IMR-90 (cell line): Measurements from ENCODE around the gene L3MBTL4. TPM values are rescaled to one million over a fixed set of nuclear protein-coding genes. Genes with fewer than 3 reads are reported as not detected.

ENCODE experiments used
- ATAC-seq: fragments of 200-7000 bp; cut with Tn5 transposase; 2 replicates; pipeline ENCODE4 v1.9.1; 2020; ENCODE audit warnings: low read depth, mild to moderate bottlenecking, moderate library complexity
- BruUV-seq: library from RNA; stranded (reverse); fragments of 400-500 nt; replicated peaks from 2 replicates; lab custom pipeline; 2021; lab: Mats Ljungman, UMichigan
- CTCF ChIA-PET: fragments of 300-600 bp; formaldehyde crosslinking; extraction: SDS; loops from one replicate; lab custom pipeline; 2021; ENCODE audit warnings: antibody characterized with exemption; lab: Yijun Ruan, JAX
- POLR2A ChIA-PET: fragments of 300-600 bp; sonication (Branson Sonifier 250); formaldehyde crosslinking; loops from one replicate; lab custom pipeline; 2022; ENCODE audit warnings: antibody characterized with exemption; ENCODE audit not compliant: unreplicated experiment; lab: Charles Lee
- DNase-seq: peaks from one replicate; pipeline ENCODE4 v3.0.0; 2013
- H2AFZ ChIP-seq: replicated peaks from 2 replicates; pipeline ENCODE3; 2013; ENCODE audit warnings: low read length, mild to moderate bottlenecking; ENCODE audit not compliant: poor library complexity
- H2AK5ac ChIP-seq: 2 replicates; pipeline ENCODE4 v1.6.1; 2013; ENCODE audit warnings: low read depth, low read length, inconsistent platforms
- H2AK9ac ChIP-seq: replicated peaks from 2 replicates; pipeline ENCODE3; 2013; ENCODE audit warnings: mild to moderate bottlenecking, low read depth, low read length, moderate library complexity; ENCODE audit not compliant: poor library complexity
- H2BK120ac ChIP-seq: 2 replicates; pipeline ENCODE4 v1.6.1; 2013; ENCODE audit warnings: low read depth, low read length, inconsistent platforms
- H2BK15ac ChIP-seq: 3 replicates; pipeline ENCODE4 v1.6.1; 2013; ENCODE audit warnings: low read depth, low read length, inconsistent platforms
- H2BK20ac ChIP-seq: 2 replicates; pipeline ENCODE4 v1.6.1; 2013; ENCODE audit warnings: low read depth, mild to moderate bottlenecking, inconsistent platforms, low read length, moderate library complexity
- H2BK5ac ChIP-seq: 2 replicates; pipeline ENCODE4 v1.6.1; 2013; ENCODE audit warnings: mild to moderate bottlenecking, low read depth, low read length, inconsistent platforms; ENCODE audit not compliant: poor library complexity, severe bottlenecking
- H3K14ac ChIP-seq: replicated peaks from 2 replicates; pipeline ENCODE4 v1.6.1; 2013; ENCODE audit warnings: low read depth, low read length, inconsistent platforms
- H3K18ac ChIP-seq: 2 replicates; pipeline ENCODE4 v1.6.1; 2013; ENCODE audit warnings: low read depth, low read length, control low read depth
- H3K23ac ChIP-seq: 2 replicates; pipeline ENCODE4 v1.6.1; 2013; ENCODE audit warnings: low read depth, low read length, inconsistent platforms
- H3K27ac ChIP-seq: 2 replicates; pipeline ENCODE4 v1.5.1; 2013; ENCODE audit warnings: mild to moderate bottlenecking, control low read depth, low read length; ENCODE audit not compliant: insufficient read depth
- H3K27me3 ChIP-seq: 2 replicates; pipeline ENCODE4 v1.6.1; 2013; ENCODE audit warnings: low read length; ENCODE audit not compliant: control insufficient read depth, insufficient read depth
- H3K36me3 ChIP-seq: 2 replicates; pipeline ENCODE4 v1.6.1; 2013; ENCODE audit warnings: low read length, mixed read lengths; ENCODE audit not compliant: control insufficient read depth, insufficient read depth
- H3K4ac ChIP-seq: 2 replicates; pipeline ENCODE4 v1.6.1; 2013; ENCODE audit warnings: low read depth, low read length, inconsistent platforms
- H3K4me1 ChIP-seq: 2 replicates; pipeline ENCODE4 v1.6.1; 2013; ENCODE audit warnings: low read length, mixed read lengths; ENCODE audit not compliant: control insufficient read depth, insufficient read depth
- H3K4me2 ChIP-seq: 2 replicates; pipeline ENCODE4 v1.6.1; 2013; ENCODE audit warnings: low read depth, mild to moderate bottlenecking, control low read depth, low read length, moderate library complexity
- H3K4me3 ChIP-seq: 2 replicates; pipeline ENCODE4 v1.5.1; 2013; ENCODE audit warnings: low read depth, mild to moderate bottlenecking, control low read depth, low read length, moderate library complexity; ENCODE audit not compliant: insufficient read depth
- H3K56ac ChIP-seq: 2 replicates; pipeline ENCODE4 v1.6.1; 2013; ENCODE audit warnings: low read length, inconsistent platforms; ENCODE audit not compliant: insufficient read depth; ENCODE audit errors: extremely low read depth
- H3K79me1 ChIP-seq, 2 experiments: 2 replicates each; pipeline ENCODE4 v1.6.1; 2013; ENCODE audit warnings: low read length in 2 of 2, inconsistent platforms in 1 of 2, low read depth in 1 of 2
- H3K9ac ChIP-seq: 2 replicates; pipeline ENCODE4 v1.6.1; 2013; ENCODE audit warnings: low read depth, low read length, control low read depth
- H3K9me1 ChIP-seq: 2 replicates; pipeline ENCODE4 v1.6.1; 2013; ENCODE audit warnings: low read length, inconsistent platforms; ENCODE audit not compliant: insufficient read depth
- H3K9me3 ChIP-seq: 2 replicates; pipeline ENCODE4 v1.6.1; 2013; ENCODE audit warnings: low read length; ENCODE audit not compliant: control insufficient read depth, insufficient read depth
- H4K20me1 ChIP-seq: 2 replicates; pipeline ENCODE4 v1.6.1; 2013; ENCODE audit warnings: low read length, inconsistent platforms; ENCODE audit not compliant: insufficient read depth
- H4K5ac ChIP-seq: 2 replicates; pipeline ENCODE4 v1.6.1; 2013; ENCODE audit warnings: mild to moderate bottlenecking, low read depth, low read length, control low read depth
- H4K8ac ChIP-seq, 2 experiments: 2 replicates each; pipeline ENCODE4 v1.6.1; 2013; ENCODE audit warnings: low read depth in 2 of 2, low read length in 2 of 2, control low read depth in 1 of 2, inconsistent platforms in 1 of 2
- H4K91ac ChIP-seq: 2 replicates; pipeline ENCODE4 v1.6.1; 2013; ENCODE audit warnings: low read depth, low read length, inconsistent platforms; ENCODE audit not compliant: insufficient read depth
- BHLHE40 ChIP-seq: fragments of 150-350 bp; IDR thresholded peaks from 2 replicates; pipeline ENCODE4 v1.6.1; 2016; ENCODE audit warnings: mild to moderate bottlenecking, low read depth, low read length
- CEBPB ChIP-seq: IDR thresholded peaks from 2 replicates; pipeline ENCODE4 v1.6.1; 2012; ENCODE audit warnings: low read depth, low read length, improper control_type of control experiment
- CHD1 ChIP-seq: IDR thresholded peaks from 2 replicates; pipeline ENCODE4 v1.6.1; 2012; ENCODE audit warnings: low read depth, low read length, improper control_type of control experiment
- FOS ChIP-seq: fragments of 150-350 bp; IDR thresholded peaks from 2 replicates; pipeline ENCODE4 v1.6.1; 2016; ENCODE audit warnings: low read depth, low read length
- MAFK ChIP-seq: IDR thresholded peaks from 2 replicates; pipeline ENCODE4 v1.6.1; 2012; ENCODE audit warnings: low read depth, low read length, improper control_type of control experiment
- MAZ ChIP-seq: IDR thresholded peaks from 2 replicates; pipeline ENCODE4 v1.6.1; 2012; ENCODE audit warnings: low read depth, mild to moderate bottlenecking, low read length, improper control_type of control experiment, moderate library complexity, borderline replicate concordance
- MXI1 ChIP-seq: IDR thresholded peaks from 2 replicates; pipeline ENCODE4 v1.6.1; 2012; ENCODE audit warnings: low read depth, mild to moderate bottlenecking, low read length, moderate library complexity, borderline replicate concordance
- NFE2L2 ChIP-seq: fragments of 150-350 bp; IDR thresholded peaks from 2 replicates; pipeline ENCODE4 v1.6.1; 2016; ENCODE audit warnings: low read depth, mild to moderate bottlenecking, low read length
- POLR2A ChIP-seq: IDR thresholded peaks from 2 replicates; pipeline ENCODE4 v1.6.1; 2012; ENCODE audit warnings: mild to moderate bottlenecking, low read depth, low read length
- RAD21 ChIP-seq: IDR thresholded peaks from 2 replicates; pipeline ENCODE4 v1.6.1; 2012; ENCODE audit warnings: low read length, improper control_type of control experiment
- RCOR1 ChIP-seq: IDR thresholded peaks from 2 replicates; pipeline ENCODE4 v1.6.1; 2012; ENCODE audit warnings: mild to moderate bottlenecking, low read length, improper control_type of control experiment; ENCODE audit not compliant: insufficient replicate concordance
- RFX5 ChIP-seq: IDR thresholded peaks from 2 replicates; pipeline ENCODE4 v1.8.0; 2012; ENCODE audit warnings: low read depth, mild to moderate bottlenecking, low read length, moderate library complexity
- SMC3 ChIP-seq: fragments of 150-350 bp; IDR thresholded peaks from 2 replicates; pipeline ENCODE4 v1.6.1; 2016; ENCODE audit warnings: low read depth, mild to moderate bottlenecking, antibody characterized with exemption, low read length, moderate library complexity
- WGBS, 2 experiments: methylation state at CpG; one replicate each; pipeline versions ENCODE4 v1.1.5 to v1.1.7; 2013; ENCODE audit warnings: missing lambda C conversion rate in 2 of 2; ENCODE audit not compliant: insufficient read length in 1 of 2; ENCODE audit errors: extremely low coverage in 2 of 2; 5-methylcytosine and 5-hydroxymethylcytosine counted together
- dilution Hi-C: fragments of 300-500 bp; cut with HindIII; formaldehyde crosslinking; loops from one replicate; pipeline ENCODE4 v1.14.3; 2018; ENCODE audit warnings: low sequenced_read_pairs; ENCODE audit not compliant: unreplicated experiment
- in situ Hi-C: fragments of 300-500 bp; cut with MboI; formaldehyde crosslinking; loops from 3 replicates; pipeline ENCODE4 v1.14.3; 2019; ENCODE audit warnings: low sequenced_read_pairs, inconsistent platforms, mixed read lengths
- intact Hi-C: fragments of 100-400 bp; cut with micrococcal nuclease; formaldehyde crosslinking; loops from 2 replicates; pipeline ENCODE4 v1.10.0; 2022
- polyA plus RNA-seq, 3 experiments: library from polyadenylated mRNA; depleted of rRNA; stranded (reverse); fragments of >200 nt; gene quantifications; 2 replicates each; pipeline ENCODE4 v1.2.3, GENCODE V29; 2012; ENCODE audit warnings: low replicate concordance in 1 of 3
- total RNA-seq: library from RNA; depleted of rRNA; stranded (reverse); fragments of >200 nt; gene quantifications from 2 replicates; pipeline ENCODE4 v1.2.3, GENCODE V29; 2012
- TF ChIP-seq, protein P1 (sequence below): fragments of 150-350 bp; IDR thresholded peaks from 2 replicates; pipeline ENCODE4 v1.6.1; 2016; ENCODE audit warnings: low read depth, mild to moderate bottlenecking, low read length, moderate library complexity, borderline replicate concordance
- TF ChIP-seq, protein P2 (sequence below): conservative IDR thresholded peaks from 2 replicates; pipeline ENCODE4 v1.5.1; 2012; ENCODE audit warnings: mild to moderate bottlenecking, low read depth, low read length, improper control_type of control experiment
- TF ChIP-seq, protein P3 (sequence below): fragments of 150-350 bp; IDR thresholded peaks from 2 replicates; pipeline ENCODE4 v1.6.1; 2017; ENCODE audit warnings: mild to moderate bottlenecking, antibody characterized with exemption, low read length, low read depth

The L3MBTL4 gene
- total and polyA plus RNA-seq, 2 of the 4 experiments (the other 2 are of a cell fraction): under 0.01 to 0.02 TPM

DNA sequence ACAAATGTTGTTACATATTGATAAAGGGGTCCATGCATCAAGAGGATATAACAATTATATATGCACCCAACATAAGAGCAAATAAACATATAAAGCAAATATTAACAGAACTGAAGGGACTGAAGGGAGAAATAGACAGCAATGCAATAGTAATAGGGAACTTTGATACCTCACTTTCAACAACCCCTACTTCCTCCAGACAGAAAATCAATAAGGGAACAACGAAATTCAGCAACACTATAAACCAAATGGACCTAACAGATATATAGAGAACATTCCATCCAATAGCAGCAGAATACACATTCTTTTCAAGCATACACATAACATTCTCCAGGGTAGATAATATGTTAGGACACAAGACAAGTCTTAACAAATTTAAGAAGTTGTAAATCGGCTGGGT lies 71.7 kb downstream of the L3MBTL4 start:
- H3K27me3 ChIP-seq: no peaks in the 10 kb centered on the region
- no peak for ATAC-seq
- dilution Hi-C loops (no loop called here), intact Hi-C loops (no loop called here), in situ Hi-C loops (no loop called here)
- DNase-seq: no peak
- BruUV-seq: no TSS peak
- H4K20me1 ChIP-seq: no peaks in the 10 kb centered on the region
- no peaks in the 10 kb centered on the region for H3K9me3 ChIP-seq
- no peak overlapping the region for H3K56ac ChIP-seq
- no CpG with 5 or more reads among the region's 2 CpGs for WGBS, 2 experiments
- no peak overlapping the region for H3K14ac ChIP-seq
- TF ChIP-seq, protein P1, sequence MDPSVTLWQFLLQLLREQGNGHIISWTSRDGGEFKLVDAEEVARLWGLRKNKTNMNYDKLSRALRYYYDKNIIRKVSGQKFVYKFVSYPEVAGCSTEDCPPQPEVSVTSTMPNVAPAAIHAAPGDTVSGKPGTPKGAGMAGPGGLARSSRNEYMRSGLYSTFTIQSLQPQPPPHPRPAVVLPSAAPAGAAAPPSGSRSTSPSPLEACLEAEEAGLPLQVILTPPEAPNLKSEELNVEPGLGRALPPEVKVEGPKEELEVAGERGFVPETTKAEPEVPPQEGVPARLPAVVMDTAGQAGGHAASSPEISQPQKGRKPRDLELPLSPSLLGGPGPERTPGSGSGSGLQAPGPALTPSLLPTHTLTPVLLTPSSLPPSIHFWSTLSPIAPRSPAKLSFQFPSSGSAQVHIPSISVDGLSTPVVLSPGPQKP: no peak
- TF ChIP-seq SMC3 (no peak), CHD1 (no peak), NFE2L2 (no peak), BHLHE40 (no peak), RCOR1 (no peak), MXI1 (no peak), MAZ (no peak), POLR2A (no peak), RAD21 (no peak), FOS (no peak), RFX5 (no peak), CEBPB (no peak), MAFK (no peak)
- TF ChIP-seq, protein P2, sequence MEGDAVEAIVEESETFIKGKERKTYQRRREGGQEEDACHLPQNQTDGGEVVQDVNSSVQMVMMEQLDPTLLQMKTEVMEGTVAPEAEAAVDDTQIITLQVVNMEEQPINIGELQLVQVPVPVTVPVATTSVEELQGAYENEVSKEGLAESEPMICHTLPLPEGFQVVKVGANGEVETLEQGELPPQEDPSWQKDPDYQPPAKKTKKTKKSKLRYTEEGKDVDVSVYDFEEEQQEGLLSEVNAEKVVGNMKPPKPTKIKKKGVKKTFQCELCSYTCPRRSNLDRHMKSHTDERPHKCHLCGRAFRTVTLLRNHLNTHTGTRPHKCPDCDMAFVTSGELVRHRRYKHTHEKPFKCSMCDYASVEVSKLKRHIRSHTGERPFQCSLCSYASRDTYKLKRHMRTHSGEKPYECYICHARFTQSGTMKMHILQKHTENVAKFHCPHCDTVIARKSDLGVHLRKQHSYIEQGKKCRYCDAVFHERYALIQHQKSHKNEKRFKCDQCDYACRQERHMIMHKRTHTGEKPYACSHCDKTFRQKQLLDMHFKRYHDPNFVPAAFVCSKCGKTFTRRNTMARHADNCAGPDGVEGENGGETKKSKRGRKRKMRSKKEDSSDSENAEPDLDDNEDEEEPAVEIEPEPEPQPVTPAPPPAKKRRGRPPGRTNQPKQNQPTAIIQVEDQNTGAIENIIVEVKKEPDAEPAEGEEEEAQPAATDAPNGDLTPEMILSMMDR: no peak
- TF ChIP-seq, protein P3, sequence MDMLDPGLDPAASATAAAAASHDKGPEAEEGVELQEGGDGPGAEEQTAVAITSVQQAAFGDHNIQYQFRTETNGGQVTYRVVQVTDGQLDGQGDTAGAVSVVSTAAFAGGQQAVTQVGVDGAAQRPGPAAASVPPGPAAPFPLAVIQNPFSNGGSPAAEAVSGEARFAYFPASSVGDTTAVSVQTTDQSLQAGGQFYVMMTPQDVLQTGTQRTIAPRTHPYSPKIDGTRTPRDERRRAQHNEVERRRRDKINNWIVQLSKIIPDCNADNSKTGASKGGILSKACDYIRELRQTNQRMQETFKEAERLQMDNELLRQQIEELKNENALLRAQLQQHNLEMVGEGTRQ: no peak
- no peak overlapping the region for H3K4me2 ChIP-seq
- H3K36me3 ChIP-seq: no peaks in the 10 kb centered on the region
- H2BK20ac ChIP-seq: no peak overlapping the region
- no peak overlapping the region for H2AFZ ChIP-seq
- H2AK5ac ChIP-seq: no peak overlapping the region
- no peak overlapping the region for H3K18ac ChIP-seq
- H3K9me1 ChIP-seq: no peaks in the 10 kb centered on the region
- H2AK9ac ChIP-seq: no peak overlapping the region
- H3K4me3 ChIP-seq: no peak overlapping the region
- no peaks in the 10 kb centered on the region for H3K79me1 ChIP-seq
- POLR2A ChIA-PET: no interaction called here
- no peak overlapping the region for H4K8ac ChIP-seq
- no peak overlapping the region for H4K91ac ChIP-seq
- no peak overlapping the region for H2BK15ac ChIP-seq
- H3K27ac ChIP-seq: no peak overlapping the region
- no peak overlapping the region for H3K23ac ChIP-seq
- no peak overlapping the region for H2BK120ac ChIP-seq
- no peak overlapping the region for H3K4ac ChIP-seq
- no peak overlapping the region for H4K5ac ChIP-seq
- H2BK5ac ChIP-seq: no peak overlapping the region
- H3K4me1 ChIP-seq: no peaks in the 10 kb centered on the region
- CTCF ChIA-PET: no interaction called here
- H3K9ac ChIP-seq: no peak overlapping the region
